K562 (cell line): ENCODE measurements around the gene RFLNA. TPM values are rescaled to one million over a fixed set of nuclear protein-coding genes. Genes with fewer than 3 reads are reported as not detected.

ENCODE experiments used
- ATAC-seq: fragments of 200-7000 bp; cut with Tn5 transposase; 3 replicates; pipeline ENCODE4 v1.9.1; 2020; ENCODE audit warnings: moderate library complexity
- BruUV-seq: library from RNA; stranded (reverse); fragments of 400-500 nt; replicated peaks from 2 replicates; lab custom pipeline; 2021; lab: Mats Ljungman, UMichigan
- CTCF ChIA-PET: fragments of 300-600 bp; formaldehyde crosslinking; extraction: SDS; loops from one replicate; lab custom pipeline; 2021; ENCODE audit warnings: low intra/inter-chr PET ratio; lab: Yijun Ruan, JAX
- POLR2A ChIA-PET: fragments of 300-600, 350-650 bp; sonication (Branson Sonifier 250); formaldehyde crosslinking; extraction: SDS; loops from one replicate; lab custom pipeline; 2021; ENCODE audit warnings: antibody characterized with exemption, inconsistent platforms; lab: Yijun Ruan, JAX
- DNase-seq, 4 experiments: peaks; one replicate each; pipeline versions ENCODE4 v3.0.0 to v3.0.0-alpha.2; 2011 to 2018; ENCODE audit warnings: low spot score in 3 of 4, mixed read lengths in 3 of 4; ENCODE audit errors: extremely low read depth in 1 of 4
- FAIRE-seq: peaks from 2 replicates; lab custom pipeline; 2011; peaks lifted over from hg19 to GRCh38; lab: Jason Lieb, UNC
- H2AFZ ChIP-seq: 2 replicates; pipeline ENCODE4 v1.6.0; 2011; ENCODE audit warnings: low read depth, low read length, control low read depth, inconsistent platforms
- H3K27ac ChIP-seq: fragments of 200-600 bp; 3 replicates; pipeline ENCODE4 v1.8.0; 2011; ENCODE audit warnings: low read depth, mild to moderate bottlenecking, control low read depth, inconsistent platforms, low read length, moderate library complexity, mixed read lengths; ENCODE audit errors: extremely low read depth
- H3K27me3 ChIP-seq, 2 experiments: fragments of 300-600 bp in 1 of 2; 2 replicates in 1 of 2; 3 replicates in 1 of 2; pipeline versions ENCODE4 v1.6.0 to v1.8.0; 2011; ENCODE audit warnings: inconsistent platforms in 2 of 2, low read length in 2 of 2, mild to moderate bottlenecking in 1 of 2, mixed read lengths in 1 of 2, moderate library complexity in 1 of 2; ENCODE audit not compliant: control insufficient read depth in 2 of 2, insufficient read depth in 2 of 2
- H3K36me3 ChIP-seq: fragments of 300-600 bp; 3 replicates; pipeline ENCODE4 v1.8.0; 2011; ENCODE audit warnings: mild to moderate bottlenecking, low read length, inconsistent platforms; ENCODE audit not compliant: control insufficient read depth, insufficient read depth
- H3K4me1 ChIP-seq, 2 experiments: fragments of 200-600 bp in 1 of 2; replicated peaks in 1 of 2; 2 replicates in 1 of 2; 3 replicates in 1 of 2; pipeline versions ENCODE4 v1.5.1 to v1.8.0; 2011; ENCODE audit warnings: inconsistent platforms in 2 of 2, low read length in 2 of 2, mild to moderate bottlenecking in 1 of 2, mixed read lengths in 1 of 2, moderate library complexity in 1 of 2; ENCODE audit not compliant: control insufficient read depth in 2 of 2, insufficient read depth in 2 of 2
- H3K4me2 ChIP-seq: 2 replicates; pipeline ENCODE4 v1.6.1; 2011; ENCODE audit warnings: low read length, control low read depth, inconsistent platforms, mixed read lengths; ENCODE audit not compliant: insufficient read depth
- H3K4me3 ChIP-seq: fragments of 200-600 bp; sonication (generic), shearing (Covaris generic); 2 replicates; pipeline ENCODE4 v1.5.1; 2016; ENCODE audit warnings: control low read depth, inconsistent platforms
- H3K79me2 ChIP-seq: fragments of 200-600 bp; 3 replicates; pipeline ENCODE4 v1.8.0; 2011; ENCODE audit warnings: low read length, inconsistent platforms; ENCODE audit not compliant: control insufficient read depth, insufficient read depth
- H3K9ac ChIP-seq, 2 experiments: 2 replicates each; pipeline versions ENCODE4 v1.6.0 to v1.6.1; 2011; ENCODE audit warnings: low read depth in 2 of 2, low read length in 2 of 2, control low read depth in 1 of 2, inconsistent platforms in 1 of 2, mild to moderate bottlenecking in 1 of 2, mixed read lengths in 1 of 2; ENCODE audit not compliant: insufficient read depth in 1 of 2
- H3K9me1 ChIP-seq: one replicate; pipeline ENCODE4 v1.6.0; 2011; ENCODE audit warnings: inconsistent platforms, mild to moderate bottlenecking, low read length, moderate library complexity; ENCODE audit not compliant: control insufficient read depth, insufficient read depth
- H3K9me3 ChIP-seq: replicated peaks from 2 replicates; pipeline ENCODE4 v1.5.1; 2011; ENCODE audit warnings: low read depth, low read length, inconsistent platforms; ENCODE audit not compliant: control insufficient read depth, insufficient read depth
- H4K20me1 ChIP-seq: replicated peaks from 2 replicates; pipeline ENCODE4 v1.6.1; 2011; ENCODE audit warnings: low read length, inconsistent platforms, mixed read lengths; ENCODE audit not compliant: control insufficient read depth, insufficient read depth
- FIP1L1 ChIP-seq: fragments of 200-400 bp; formaldehyde crosslinking; IDR thresholded peaks from 2 replicates; pipeline ENCODE4 v1.6.1; 2018; ENCODE audit warnings: mild to moderate bottlenecking, low read depth, low read length; ENCODE audit not compliant: poor library complexity, severe bottlenecking
- FOXP1 ChIP-seq: sonication (generic); formaldehyde crosslinking; IDR thresholded peaks from 2 replicates; pipeline ENCODE4 v1.8.0; 2022; ENCODE audit warnings: mild to moderate bottlenecking, missing genetic modification reagents
- MBD2 ChIP-seq: sonication (generic); IDR thresholded peaks from 2 replicates; pipeline ENCODE4 v1.6.1; 2016; ENCODE audit warnings: low read depth, borderline replicate concordance
- PTBP1 ChIP-seq: fragments of 200-400 bp; formaldehyde crosslinking; IDR thresholded peaks from 2 replicates; pipeline ENCODE4 v1.6.1; 2017; ENCODE audit warnings: low read depth, low read length
- RUNX1 ChIP-seq: sonication (generic); IDR thresholded peaks from 2 replicates; pipeline ENCODE4 v1.6.1; 2016; ENCODE audit warnings: antibody characterized with exemption, low read depth
- TAL1 ChIP-seq: fragments of 450-650 bp; IDR thresholded peaks from 2 replicates; pipeline ENCODE4 v1.6.1; 2016; ENCODE audit warnings: mild to moderate bottlenecking
- UBTF ChIP-seq, 2 experiments: IDR thresholded peaks; 2 replicates each; pipeline ENCODE4 v1.6.1; 2012; ENCODE audit warnings: improper control_type of control experiment in 2 of 2, low read depth in 2 of 2, low read length in 2 of 2, borderline replicate concordance in 1 of 2
- ZBTB11 ChIP-seq, 3 experiments: fragments of 200-800 bp in 1 of 3; fragments of 250-450 bp in 1 of 3; fragments of 450-650 bp in 1 of 3; sonication (Bioruptor Pico) in 1 of 3; sonication (Bioruptor generic) in 1 of 3; formaldehyde crosslinking in 1 of 3; IDR thresholded peaks; 2 replicates each; pipeline versions ENCODE4 v1.6.1 to v1.8.0; 2016 to 2022; ENCODE audit warnings: mild to moderate bottlenecking in 2 of 3, missing genetic modification characterization in 2 of 3, missing compliant biosample characterization in 1 of 3, moderate library complexity in 1 of 3
- ZNF146 ChIP-seq: IDR thresholded peaks from one replicate; pipeline ENCODE4 v1.6.1; 2018; ENCODE audit warnings: missing compliant biosample characterization; ENCODE audit not compliant: unreplicated experiment
- WGBS: fragments of 100-300 bp; shearing (Covaris generic); methylation state at CpG from one replicate; pipeline ENCODE4 v1.1.6; 2016; ENCODE audit warnings: low coverage, mixed read lengths; ENCODE audit not compliant: insufficient coverage; ENCODE audit errors: missing lambda C conversion rate; 5-methylcytosine and 5-hydroxymethylcytosine counted together
- in situ Hi-C: fragments of 300-500 bp; cut with MboI; formaldehyde crosslinking; loops from 4 replicates; pipeline ENCODE4 v1.15.0; 2018; ENCODE audit warnings: inconsistent platforms, mixed read lengths
- intact Hi-C: fragments of 100-400 bp; cut with micrococcal nuclease; formaldehyde crosslinking; loops from 2 replicates; pipeline ENCODE4 v1.14.2; 2022
- polyA plus RNA-seq, 8 experiments: library from polyadenylated mRNA; depleted of rRNA in 4 of 8; stranded (reverse) in 5 of 8; unstranded in 3 of 8; fragments of >200 nt; fragmentation: Nextera tagmentation in 2 of 8; fragmentation: Illumina TruSeq in 1 of 8; extraction: Ambion mirVana in 2 of 8; extraction: Trizol in 1 of 8; gene quantifications; 2 replicates each; pipeline versions ENCODE4 v1.2.1 to v1.2.3, GENCODE V29; 2011 to 2014; ENCODE audit warnings: inconsistent platforms in 1 of 8, missing spikeins in 1 of 8
- total RNA-seq, 7 experiments: library from RNA; depleted of rRNA in 6 of 7; stranded (reverse); fragments of >200 nt in 6 of 7; fragmentation: Illumina TruSeq in 2 of 7; extraction: Trizol in 2 of 7; gene quantifications; 2 replicates each; pipeline versions ENCODE4 v1.2.1 to v1.2.3, GENCODE V29; 2011 to 2021; ENCODE audit warnings: low replicate concordance in 1 of 7

The RFLNA gene
- total and polyA plus RNA-seq, 9 of the 15 experiments (the other 6 are each of a cell fraction or from before 2014, with no cell fraction given), result not detected

- H3K9me3 ChIP-seq, result peaks cover 12% of the 10 kb centered on the region
- TF ChIP-seq FIP1L1 (no peak), RUNX1 (no peak), ZBTB11 (CRISPR knock-in tag; IDR thresholded peaks at IDR 0.05) (no peak), FOXP1 (CRISPR knock-in tag) (no peak), ZNF146 (CRISPR knock-in tag) (no peak), PTBP1 (no peak), MBD2 (no peak), UBTF (IDR thresholded peaks at IDR 0.05; ENCODE audit: borderline replicate concordance in 1 of 2, low read depth in 2 of 2, low read length in 2 of 2) (no peak), TAL1 (no peak)
- TF ChIP-seq, all 486 proteins: peak for 0
- Histone ChIP-seq H4K20me1 (no peaks in the 10 kb centered on the region), H2AFZ (no peak overlapping the region), H3K27me3 (no peaks in the 10 kb centered on the region), H3K79me2 (no peaks in the 10 kb centered on the region), H3K4me2 (no peak overlapping the region), H3K4me3 (no peak overlapping the region), H3K36me3 (peaks cover 47% of the 10 kb centered on the region; the same call in 2 of the 3 replicates), H3K9ac (no peak overlapping the region), H3K27ac (no peak overlapping the region), H3K4me1 (peaks cover 0 to 3% of the 10 kb centered on the region in 2 experiments; a peak in 1 of 5 replicates), H3K9me1 (no peaks in the 10 kb centered on the region)
- intact Hi-C loops (loop anchor here (10.0 kb wide), 1 partner anchor 357 kb away; no protein-coding TSS in a partner anchor), in situ Hi-C loops (no loop called here)
- ChIA-PET POLR2A (interaction anchor here (0.7 kb wide), 1 partner anchor 270 kb away, joined by 3 read pairs; no protein-coding TSS in a partner anchor), CTCF (no interaction called here)
- DNase-seq (no peak), FAIRE-seq (no peak), ATAC-seq (no peak)
- no TSS peak for BruUV-seq
- WGBS, result 86% methylated on average over 5 of the region's 18 CpGs
Measured at GRCh38 chr12:124327362-124328043, 32.6 kb downstream of the RFLNA start.
